Measurements from ENCODE around the gene ZSCAN26. TPM values are rescaled to one million over a fixed set of nuclear protein-coding genes. Genes with fewer than 3 reads are reported as not detected.

ZSCAN26 gene
- total and polyA plus RNA-seq, 4 donors = 27.2 to 39.8 (median 33.2) TPM

- no peaks in the 10 kb centered on the region for H3K9me3 ChIP-seq (ENCODE audit: control insufficient read depth, insufficient read depth, low read length)
- H3K4me3 ChIP-seq (ENCODE audit: low read depth, low read length) = peak within 1 kb of the TSS; percentile 59
- H3K27ac ChIP-seq (ENCODE audit: low read depth, low read length) = peak within 1 kb of the TSS; percentile 21
- H3K36me3 ChIP-seq (ENCODE audit: control insufficient read depth, insufficient read depth, low read length) = peaks cover 5% of the 10 kb centered on the region
- 3% methylated on average over 8 of the region's 14 CpGs for WGBS (ENCODE audit: insufficient coverage)
- peaks cover 12% of the 10 kb centered on the region for H3K4me1 ChIP-seq (ENCODE audit: control insufficient read depth, insufficient read depth, low read length)
- H3K27me3 ChIP-seq (ENCODE audit: control insufficient read depth, insufficient read depth, low read length) = no peaks in the 10 kb centered on the region
- peak; percentile 90 to 99 (median 92) for DNase-seq (ENCODE audit: low read depth in 4 of 6, low spot score in 6 of 6)
These were observed 14.7 kb upstream of the ZSCAN26 start, which contains the start of gene ZKSCAN4 for GRCh38 chr6:28252009-28252975. TSS of gene ZKSCAN4 (minus strand) at chr6:28252269. CDS start at chr6:28251980, 289 bp downstream.

GRCh38 chr6:28254121-28254519 is 12.8 kb upstream of the ZSCAN26 start:
- Histone ChIP-seq H3K4me1 (ENCODE audit: control insufficient read depth, insufficient read depth, low read length) (peaks cover 18% of the 10 kb centered on the region), H3K27me3 (ENCODE audit: control insufficient read depth, insufficient read depth, low read length) (peaks cover under 1% of the 10 kb centered on the region), H3K27ac (ENCODE audit: low read depth, low read length) (no peak overlapping the region), H3K4me3 (ENCODE audit: low read depth, low read length) (no peak overlapping the region), H3K36me3 (ENCODE audit: control insufficient read depth, insufficient read depth, low read length) (no peaks in the 10 kb centered on the region), H3K9me3 (ENCODE audit: control insufficient read depth, insufficient read depth, low read length) (no peaks in the 10 kb centered on the region)
- WGBS (ENCODE audit: insufficient coverage) = 87% methylated on average over 1 of the region's 1 CpG
- no peak for DNase-seq (ENCODE audit: low read depth in 4 of 6, low spot score in 6 of 6)

GRCh38 chr6:28257042-28257441 is 9.9 kb upstream of the ZSCAN26 start:
- WGBS (ENCODE audit: insufficient coverage) = no CpG with 5 or more reads among the region's 1 CpG
- Histone ChIP-seq H3K9me3 (ENCODE audit: control insufficient read depth, insufficient read depth, low read length) (peaks cover 4% of the 10 kb centered on the region), H3K36me3 (ENCODE audit: control insufficient read depth, insufficient read depth, low read length) (no peaks in the 10 kb centered on the region), H3K27me3 (ENCODE audit: control insufficient read depth, insufficient read depth, low read length) (peaks cover 3% of the 10 kb centered on the region), H3K27ac (ENCODE audit: low read depth, low read length) (no peak overlapping the region), H3K4me1 (ENCODE audit: control insufficient read depth, insufficient read depth, low read length) (peaks cover 16% of the 10 kb centered on the region), H3K4me3 (ENCODE audit: low read depth, low read length) (no peak overlapping the region)
- DNase-seq (ENCODE audit: low read depth in 4 of 6, low spot score in 6 of 6) = no peak

- peaks cover 6% of the 10 kb centered on the region for H3K27me3 ChIP-seq (ENCODE audit: control insufficient read depth, insufficient read depth, low read length)
These were observed 7.8 kb upstream of the ZSCAN26 start, which contains the start of gene NKAPL for GRCh38 chr6:28258877-28259777. TSS of gene NKAPL (plus strand) at chr6:28259297. CDS start at chr6:28259372, 75 bp downstream.

GRCh38 chr6:28263922-28264321 is 3.0 kb upstream of the ZSCAN26 start:
- no CpG with 5 or more reads among the region's 2 CpGs for WGBS (ENCODE audit: insufficient coverage)
- Histone ChIP-seq H3K4me1 (ENCODE audit: control insufficient read depth, insufficient read depth, low read length) (peaks cover 12% of the 10 kb centered on the region), H3K9me3 (ENCODE audit: control insufficient read depth, insufficient read depth, low read length) (peaks cover 5% of the 10 kb centered on the region), H3K36me3 (ENCODE audit: control insufficient read depth, insufficient read depth, low read length) (no peaks in the 10 kb centered on the region), H3K27me3 (ENCODE audit: control insufficient read depth, insufficient read depth, low read length) (peaks cover 6% of the 10 kb centered on the region), H3K27ac (ENCODE audit: low read depth, low read length) (no peak overlapping the region), H3K4me3 (ENCODE audit: low read depth, low read length) (no peak overlapping the region)
- DNase-seq (ENCODE audit: low read depth in 4 of 6, low spot score in 6 of 6) = no peak

More at GRCh38 chr6:28258877-28259777, 7.8 kb upstream of the ZSCAN26 start, which contains the start of gene NKAPL:
- H3K4me1 ChIP-seq (ENCODE audit: control insufficient read depth, insufficient read depth, low read length) = peaks cover 11% of the 10 kb centered on the region
- 18% methylated on average over 58 of the region's 58 CpGs for WGBS (ENCODE audit: insufficient coverage)
- no peak within 1 kb of the TSS for H3K27ac ChIP-seq (ENCODE audit: low read depth, low read length)
- DNase-seq (ENCODE audit: low read depth in 4 of 6, low spot score in 6 of 6) = peak in 3 of 6 donors; percentile 51 to 94 (median 89)
- H3K9me3 ChIP-seq (ENCODE audit: control insufficient read depth, insufficient read depth, low read length) = peaks cover 5% of the 10 kb centered on the region
- H3K36me3 ChIP-seq (ENCODE audit: control insufficient read depth, insufficient read depth, low read length) = no peaks in the 10 kb centered on the region
- peak within 1 kb of the TSS; percentile 33 for H3K4me3 ChIP-seq (ENCODE audit: low read depth, low read length)

- Histone ChIP-seq H3K9me3 (ENCODE audit: control insufficient read depth, insufficient read depth, low read length) (peaks cover 2% of the 10 kb centered on the region), H3K27ac (ENCODE audit: low read depth, low read length) (no peak overlapping the region), H3K4me1 (ENCODE audit: control insufficient read depth, insufficient read depth, low read length) (peaks cover 4% of the 10 kb centered on the region), H3K27me3 (ENCODE audit: control insufficient read depth, insufficient read depth, low read length) (peaks cover 3% of the 10 kb centered on the region), H3K36me3 (ENCODE audit: control insufficient read depth, insufficient read depth, low read length) (no peaks in the 10 kb centered on the region), H3K4me3 (ENCODE audit: low read depth, low read length) (no peak overlapping the region)
- WGBS (ENCODE audit: insufficient coverage) = no CpG with 5 or more reads among the region's 4 CpGs
- DNase-seq (ENCODE audit: low read depth in 4 of 6, low spot score in 6 of 6) = no peak
These were observed 2.0 kb upstream of the ZSCAN26 start for GRCh38 chr6:28264834-28265401.

GRCh38 chr6:28266563-28266961 is 381 bp upstream of the ZSCAN26 start:
- H3K9me3 ChIP-seq (ENCODE audit: control insufficient read depth, insufficient read depth, low read length) = peaks cover 2% of the 10 kb centered on the region
- H3K4me1 ChIP-seq (ENCODE audit: control insufficient read depth, insufficient read depth, low read length) = peaks cover 4% of the 10 kb centered on the region
- no peaks in the 10 kb centered on the region for H3K36me3 ChIP-seq (ENCODE audit: control insufficient read depth, insufficient read depth, low read length)
- no peak for DNase-seq (ENCODE audit: low read depth in 4 of 6, low spot score in 6 of 6)
- peak overlapping the region; percentile 95 for H3K4me3 ChIP-seq (ENCODE audit: low read depth, low read length)
- WGBS (ENCODE audit: insufficient coverage) = no CpG with 5 or more reads among the region's 5 CpGs
- peak overlapping the region; percentile 94 for H3K27ac ChIP-seq (ENCODE audit: low read depth, low read length)
- peaks cover 3% of the 10 kb centered on the region for H3K27me3 ChIP-seq (ENCODE audit: control insufficient read depth, insufficient read depth, low read length)

- Histone ChIP-seq H3K4me1 (ENCODE audit: control insufficient read depth, insufficient read depth, low read length) (peaks cover 4% of the 10 kb centered on the region), H3K27me3 (ENCODE audit: control insufficient read depth, insufficient read depth, low read length) (no peaks in the 10 kb centered on the region), H3K36me3 (ENCODE audit: control insufficient read depth, insufficient read depth, low read length) (peaks cover 9% of the 10 kb centered on the region), H3K9me3 (ENCODE audit: control insufficient read depth, insufficient read depth, low read length) (no peaks in the 10 kb centered on the region), H3K27ac (ENCODE audit: low read depth, low read length) (peak overlapping the region; percentile 94), H3K4me3 (ENCODE audit: low read depth, low read length) (peak overlapping the region; percentile 95)
- 5% methylated on average over 1 of the region's 1 CpG for WGBS (ENCODE audit: insufficient coverage)
- no peak for DNase-seq (ENCODE audit: low read depth in 4 of 6, low spot score in 6 of 6)
These were observed 734 bp downstream of the ZSCAN26 start for GRCh38 chr6:28267695-28268059.

GRCh38 chr6:28269492-28269891 is 2.5 kb downstream of the ZSCAN26 start:
- no peak for DNase-seq (ENCODE audit: low read depth in 4 of 6, low spot score in 6 of 6)
- H3K4me1 ChIP-seq (ENCODE audit: control insufficient read depth, insufficient read depth, low read length) = peaks cover 4% of the 10 kb centered on the region
- no peak overlapping the region for H3K4me3 ChIP-seq (ENCODE audit: low read depth, low read length)
- no peak overlapping the region for H3K27ac ChIP-seq (ENCODE audit: low read depth, low read length)
- H3K9me3 ChIP-seq (ENCODE audit: control insufficient read depth, insufficient read depth, low read length) = no peaks in the 10 kb centered on the region
- peaks cover 23% of the 10 kb centered on the region for H3K36me3 ChIP-seq (ENCODE audit: control insufficient read depth, insufficient read depth, low read length)
- no peaks in the 10 kb centered on the region for H3K27me3 ChIP-seq (ENCODE audit: control insufficient read depth, insufficient read depth, low read length)
